ENCODE data around the gene TMPRSS13.
A peak's percentile ranks its signal among the peaks of the same experiment; 100 is the strongest.
"Not testable (repeated sequence)": the region's sequence is repeated elsewhere in the genome, so short reads cannot be mapped to it uniquely, and the experiment has no call there.

TMPRSS13 gene

DNA sequence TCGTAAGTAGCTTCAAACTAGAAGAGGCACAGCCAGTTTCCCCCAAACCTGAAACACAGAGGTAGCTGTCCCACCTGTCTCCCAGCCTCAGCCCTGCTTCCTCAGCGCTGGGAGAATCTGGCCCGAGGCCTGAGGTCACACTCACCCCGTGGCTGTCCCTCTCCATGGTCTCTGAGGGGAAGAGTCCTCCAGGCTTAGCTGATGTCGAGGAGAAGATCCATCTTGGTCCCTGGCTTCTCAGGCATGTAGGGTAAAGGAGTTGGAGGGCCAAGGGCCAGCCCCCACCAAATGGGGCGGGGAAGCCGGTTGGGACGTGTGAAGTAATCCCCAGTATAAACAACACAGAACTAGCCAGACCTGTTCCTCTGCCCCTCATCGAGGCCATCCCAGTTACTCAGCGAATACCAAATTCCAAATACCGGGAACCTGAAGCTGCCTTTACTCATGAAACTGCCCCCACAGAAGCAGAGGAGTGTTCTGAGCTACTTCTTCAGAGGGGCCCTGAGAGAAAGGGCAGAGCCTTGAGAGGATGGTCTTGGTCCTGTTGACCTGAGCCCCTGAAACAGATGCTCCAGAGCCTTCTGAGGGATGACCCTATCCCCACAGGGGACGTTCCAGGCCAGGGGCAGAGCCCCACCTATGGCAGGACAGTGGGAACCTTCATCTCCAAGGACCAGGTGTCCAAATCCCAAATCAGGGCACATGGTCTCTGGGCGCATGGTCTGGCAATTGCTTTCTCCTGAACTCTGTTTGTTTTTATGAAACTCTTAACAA lies at the start of gene TMPRSS13:
TSS of gene TMPRSS13 (minus strand) at position 261 of the 774 bp plus-strand sequence. CDS start at position 166, 95 bp downstream.
- DNase-seq (no peak), ATAC-seq (no peak)
- H3K4me3 Mint-ChIP-seq = peak within 1 kb of the TSS; percentile 46

DNA sequence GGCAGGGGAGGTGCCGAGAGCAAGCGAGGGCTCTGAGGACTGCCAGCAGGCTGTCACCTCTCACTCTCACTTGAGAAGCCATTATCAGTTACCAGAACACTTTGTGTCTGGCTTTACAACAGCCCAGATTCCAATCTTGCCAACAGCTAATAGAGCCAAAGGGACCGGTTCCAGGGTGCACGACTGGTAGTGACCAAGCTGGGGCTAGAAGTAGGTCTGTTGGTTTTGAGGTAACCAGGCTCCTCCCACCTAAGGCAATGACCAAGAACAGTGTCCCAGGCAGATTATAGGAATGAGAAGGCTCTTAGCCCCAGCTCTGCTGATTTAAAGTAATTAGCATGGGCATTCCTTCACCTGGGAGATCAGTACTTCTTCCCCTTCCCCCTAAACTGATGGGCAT lies 49.8 kb upstream of the TMPRSS13 start:
- Mint-ChIP-seq H3K27ac (peak overlapping the region; percentile 89), H3K4me3 (peak overlapping the region; percentile 16), H3K9me3 (no peaks in the 10 kb centered on the region), H3K36me3 (ENCODE audit: low read depth) (peaks cover 14% of the 10 kb centered on the region), H3K27me3 (no peaks in the 10 kb centered on the region), H3K4me1 (peaks cover 90% of the 10 kb centered on the region)
- DNase-seq (no peak), ATAC-seq (no peak)

More for the DNA sequence above, at the start of gene TMPRSS13:
- peaks cover 64% of the 10 kb centered on the region for H3K4me1 Mint-ChIP-seq
- peak within 1 kb of the TSS; percentile 99 for H3K27ac Mint-ChIP-seq
- H3K27me3 Mint-ChIP-seq = no peaks in the 10 kb centered on the region
- H3K9me3 Mint-ChIP-seq = no peaks in the 10 kb centered on the region
- H3K36me3 Mint-ChIP-seq (ENCODE audit: low read depth) = no peaks in the 10 kb centered on the region

DNA sequence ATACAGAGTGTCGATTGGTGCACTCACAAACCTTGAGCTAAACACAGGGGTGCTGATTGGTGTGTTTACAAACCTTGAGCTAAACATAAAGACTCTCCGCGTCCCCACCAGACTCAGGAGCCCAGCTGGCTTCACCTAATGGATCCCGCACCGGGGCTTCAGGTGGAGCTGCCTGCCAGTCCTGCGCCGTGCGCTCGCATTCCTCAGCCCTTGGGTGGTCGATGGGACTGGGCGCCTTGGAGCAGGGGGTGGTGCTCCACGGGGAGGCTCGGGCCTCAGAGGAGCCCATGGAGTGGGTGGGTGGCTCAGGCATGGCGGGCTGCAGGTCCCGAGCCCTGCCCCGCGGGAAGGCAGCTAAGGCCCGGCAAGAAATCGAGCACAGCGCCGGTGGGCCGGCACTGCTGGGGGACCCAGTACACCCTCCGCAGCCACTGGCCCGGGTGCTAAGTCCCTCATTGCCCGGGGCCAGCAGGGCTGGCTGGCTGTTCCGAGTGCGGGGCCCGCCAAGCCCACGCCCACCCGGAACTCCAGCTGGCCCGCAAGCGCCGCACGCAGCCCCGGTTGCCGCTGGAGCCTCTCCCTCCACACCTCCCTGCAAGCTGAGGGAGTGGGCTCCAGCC lies 49.2 kb upstream of the TMPRSS13 start:
- H3K27me3 Mint-ChIP-seq, H3K4me3 Mint-ChIP-seq, DNase-seq, H3K27ac Mint-ChIP-seq, ATAC-seq, H3K9me3 Mint-ChIP-seq: not testable (repeated sequence)
- H3K4me1 Mint-ChIP-seq = peaks cover 89% of the 10 kb centered on the region
- peaks cover 14% of the 10 kb centered on the region for H3K36me3 Mint-ChIP-seq (ENCODE audit: low read depth)

DNA sequence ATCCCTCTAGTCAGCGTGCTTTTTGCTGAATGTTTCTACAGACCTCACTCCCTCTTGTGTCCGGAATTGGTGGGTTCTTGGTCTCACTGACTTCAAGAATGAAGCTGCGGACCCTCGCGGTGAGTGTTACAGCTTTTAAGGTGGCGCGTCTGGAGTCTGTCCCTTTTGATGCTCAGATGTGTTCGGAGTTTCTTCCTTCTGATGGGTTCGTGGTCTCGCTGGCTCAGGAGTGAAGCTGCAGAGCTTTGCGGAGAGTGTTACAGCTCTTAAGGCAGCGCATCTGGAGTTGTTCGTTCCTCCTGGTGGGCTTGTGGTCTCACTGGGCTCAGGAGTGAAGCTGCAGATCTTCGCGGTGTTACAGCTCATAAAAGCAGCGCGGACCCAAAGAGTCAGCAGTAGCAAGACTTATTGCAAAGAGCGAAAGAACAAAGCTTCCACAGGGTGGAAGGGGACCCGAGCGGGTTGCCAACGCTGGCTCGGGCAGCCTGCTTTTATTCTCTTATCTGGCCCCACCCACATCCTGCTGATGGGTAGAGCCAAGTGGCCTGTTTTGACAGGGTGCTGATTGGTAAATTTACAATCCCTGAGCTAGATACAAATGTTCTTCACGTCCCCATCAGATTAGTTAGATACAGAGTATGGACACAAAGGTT lies 48.5 kb upstream of the TMPRSS13 start:
- H3K4me1 Mint-ChIP-seq = peaks cover 89% of the 10 kb centered on the region
- peak overlapping the region; percentile 89 for H3K27ac Mint-ChIP-seq
- not testable (repeated sequence) for DNase-seq, H3K27me3 Mint-ChIP-seq, ATAC-seq, H3K9me3 Mint-ChIP-seq
- peaks cover 14% of the 10 kb centered on the region for H3K36me3 Mint-ChIP-seq (ENCODE audit: low read depth)
- peak overlapping the region; percentile 73 for H3K4me3 Mint-ChIP-seq

DNA sequence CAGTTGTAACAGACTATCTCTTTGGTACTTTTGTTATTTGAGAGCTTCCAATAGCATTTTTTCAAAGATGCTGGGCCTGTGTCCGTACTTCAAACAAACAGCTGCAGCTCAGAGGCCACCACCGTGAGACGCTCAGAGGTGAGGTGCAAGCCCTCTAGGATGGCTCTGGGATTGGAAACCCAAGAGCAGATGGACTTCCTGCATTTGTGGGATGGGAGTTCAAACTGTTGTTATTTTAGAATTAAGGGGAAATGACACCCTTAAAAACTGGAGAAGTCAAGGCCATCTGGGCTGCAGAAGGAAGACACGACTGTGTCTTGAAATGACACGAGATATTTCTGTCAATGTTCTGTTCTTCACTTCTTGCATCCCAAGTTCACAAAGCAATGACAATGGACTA lies 47.8 kb upstream of the TMPRSS13 start:
- Mint-ChIP-seq H3K4me1 (peaks cover 90% of the 10 kb centered on the region), H3K9me3 (no peaks in the 10 kb centered on the region)

DNA sequence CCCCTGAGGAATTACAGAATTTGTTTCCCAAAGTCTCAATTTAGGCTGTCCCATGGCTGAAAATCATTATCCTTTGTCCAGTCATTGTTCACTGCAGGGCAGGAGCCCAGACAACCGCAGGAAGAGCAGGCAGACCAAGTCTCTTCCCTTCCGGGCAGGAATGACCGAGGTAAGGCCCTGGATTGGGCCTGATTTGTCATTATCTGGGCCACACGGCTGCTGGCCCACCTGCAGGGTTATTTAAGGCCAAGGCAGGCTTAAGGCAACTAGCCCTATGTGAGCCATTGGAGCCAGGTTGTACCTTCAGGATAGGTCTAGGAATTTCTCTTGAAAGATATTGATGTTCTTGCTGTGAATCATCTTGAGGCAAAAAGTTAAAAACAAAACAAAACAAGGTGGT lies 47.2 kb upstream of the TMPRSS13 start:
- H3K36me3 Mint-ChIP-seq (ENCODE audit: low read depth) = peaks cover 14% of the 10 kb centered on the region
- DNase-seq (no peak), ATAC-seq (no peak)
- no peak overlapping the region for H3K27ac Mint-ChIP-seq
- H3K9me3 Mint-ChIP-seq = no peaks in the 10 kb centered on the region
- no peaks in the 10 kb centered on the region for H3K27me3 Mint-ChIP-seq
- peaks cover 90% of the 10 kb centered on the region for H3K4me1 Mint-ChIP-seq
- H3K4me3 Mint-ChIP-seq = no peak overlapping the region

More for the DNA sequence above, 47.8 kb upstream of the TMPRSS13 start:
- ATAC-seq (no peak), DNase-seq (no peak)
- no peak overlapping the region for H3K27ac Mint-ChIP-seq
- no peaks in the 10 kb centered on the region for H3K27me3 Mint-ChIP-seq
- peak overlapping the region; percentile 73 for H3K4me3 Mint-ChIP-seq
- peaks cover 14% of the 10 kb centered on the region for H3K36me3 Mint-ChIP-seq (ENCODE audit: low read depth)

DNA sequence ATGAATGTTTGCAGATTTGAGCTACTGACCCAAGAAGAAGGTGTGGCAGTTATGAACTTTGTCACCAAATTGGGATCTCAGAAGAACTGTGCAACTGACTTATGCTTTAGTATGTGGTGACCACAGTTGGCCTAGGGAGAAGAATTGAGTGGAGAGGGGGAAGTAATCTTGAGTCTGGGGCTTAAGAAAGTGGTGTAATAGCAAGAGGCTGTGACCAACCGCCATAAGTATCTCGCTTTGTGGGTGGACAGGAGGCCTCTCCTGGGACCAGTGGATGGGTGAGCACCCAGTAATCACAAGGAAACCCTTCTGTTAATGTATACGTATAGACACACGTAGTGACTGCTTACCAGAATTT lies 44.3 kb upstream of the TMPRSS13 start:
- Mint-ChIP-seq H3K27ac (peak overlapping the region; percentile 10), H3K9me3 (no peaks in the 10 kb centered on the region), H3K4me1 (peaks cover 93% of the 10 kb centered on the region), H3K27me3 (no peaks in the 10 kb centered on the region), H3K36me3 (ENCODE audit: low read depth) (peaks cover 14% of the 10 kb centered on the region), H3K4me3 (no peak overlapping the region)
- DNase-seq (no peak), ATAC-seq (no peak)

DNA sequence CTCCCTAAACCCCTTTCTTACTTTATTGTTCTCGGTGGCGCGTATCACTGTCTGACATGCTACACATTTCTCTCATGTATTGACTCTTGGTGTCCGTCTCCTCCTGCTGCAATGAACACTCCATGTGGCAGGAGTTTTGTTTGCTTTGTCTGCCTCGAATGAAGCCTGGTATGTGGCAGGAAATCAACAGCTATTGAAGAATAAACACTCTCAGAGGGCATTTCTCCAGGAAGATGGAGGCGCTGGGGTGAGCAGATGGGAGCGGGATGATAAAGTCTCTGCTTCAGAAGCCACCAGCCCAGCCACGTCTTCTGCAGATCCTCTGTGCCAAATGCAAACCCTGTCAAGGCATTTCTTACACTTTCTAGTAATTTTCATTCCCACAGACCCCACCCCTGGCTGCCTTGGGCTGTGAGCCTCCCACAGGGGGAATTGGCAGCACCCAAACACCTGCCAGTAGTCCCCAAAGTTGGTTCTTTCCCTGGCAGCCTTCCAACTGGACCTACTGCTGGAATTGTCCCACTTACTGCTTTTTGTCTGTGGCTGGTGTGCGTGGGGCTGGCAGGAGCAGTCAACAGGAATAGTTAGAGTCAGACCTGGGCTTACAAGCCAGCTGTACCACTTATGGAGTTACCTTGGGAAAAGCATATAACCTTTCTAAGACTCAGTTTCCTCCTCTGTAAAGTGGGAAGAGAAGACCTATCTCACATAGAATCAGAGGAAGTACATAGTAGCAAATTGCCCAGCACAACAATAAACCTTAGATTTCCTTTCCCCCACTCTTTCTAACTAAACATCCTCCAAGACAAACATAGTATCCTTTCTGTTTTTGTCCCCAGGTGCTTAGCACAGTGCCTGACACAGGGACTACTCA lies 43.7 kb upstream of the TMPRSS13 start:
- Mint-ChIP-seq H3K4me1 (peaks cover 88% of the 10 kb centered on the region), H3K27ac (peak overlapping the region; percentile 10), H3K4me3 (no peak overlapping the region), H3K36me3 (ENCODE audit: low read depth) (peaks cover 12% of the 10 kb centered on the region), H3K9me3 (no peaks in the 10 kb centered on the region), H3K27me3 (no peaks in the 10 kb centered on the region)
- ATAC-seq (no peak), DNase-seq (no peak)

DNA sequence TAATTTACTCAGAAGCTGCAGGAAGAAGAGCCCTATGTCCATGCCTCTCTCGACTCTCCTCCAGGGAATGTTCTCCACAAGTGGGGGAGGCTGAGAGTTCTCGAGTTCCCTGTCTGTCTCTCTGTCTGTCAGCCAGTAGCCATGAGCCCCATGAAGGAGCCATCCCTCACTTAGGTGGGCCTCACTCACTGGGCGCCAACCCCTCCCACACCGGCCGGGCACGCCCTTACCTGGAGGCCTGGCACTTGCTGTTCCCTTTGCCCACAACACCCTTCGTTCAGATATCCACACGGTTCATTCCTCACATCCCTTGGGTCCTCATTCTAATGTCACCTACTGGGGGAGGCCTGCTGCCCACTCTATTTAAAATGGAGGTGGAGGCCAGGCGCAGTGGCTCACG lies 42.8 kb upstream of the TMPRSS13 start:
- no peaks in the 10 kb centered on the region for H3K27me3 Mint-ChIP-seq
- peaks cover 5% of the 10 kb centered on the region for H3K36me3 Mint-ChIP-seq (ENCODE audit: low read depth)
- peaks cover 80% of the 10 kb centered on the region for H3K4me1 Mint-ChIP-seq
- H3K9me3 Mint-ChIP-seq = no peaks in the 10 kb centered on the region
- no peak for ATAC-seq
- no peak overlapping the region for H3K27ac Mint-ChIP-seq
- H3K4me3 Mint-ChIP-seq = no peak overlapping the region
- no peak for DNase-seq

DNA sequence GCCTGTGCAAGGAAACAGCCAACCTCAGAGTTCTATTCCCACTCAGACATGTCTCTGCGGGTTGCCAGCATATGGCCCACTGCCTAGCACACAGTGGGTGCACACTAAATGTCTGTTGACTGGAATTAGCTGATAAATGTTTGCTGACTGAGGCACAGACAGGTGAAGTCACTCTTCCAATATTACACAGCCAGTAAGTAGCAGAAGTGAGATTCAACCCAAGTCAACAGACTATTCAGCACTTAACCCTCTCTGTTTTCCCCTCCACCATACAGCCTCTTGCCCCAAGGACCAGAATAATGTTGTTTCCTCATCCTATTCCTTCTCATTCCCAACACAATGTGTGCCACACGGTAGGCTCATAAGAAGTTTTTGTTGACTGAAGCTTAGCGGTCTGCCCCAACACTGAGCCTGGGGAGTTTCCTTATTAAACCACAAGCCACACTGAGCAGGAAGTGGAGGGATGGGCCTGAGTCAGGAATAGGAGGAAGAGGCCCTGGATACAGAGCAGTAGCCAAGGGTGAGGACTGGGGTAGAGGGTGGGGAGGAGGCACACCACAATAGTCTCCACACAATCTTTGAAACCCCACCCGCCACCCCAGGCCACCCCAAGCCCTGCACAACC lies 41.3 kb upstream of the TMPRSS13 start:
- Mint-ChIP-seq H3K4me3 (peak overlapping the region; percentile 39), H3K27ac (peak overlapping the region; percentile 56), H3K4me1 (peaks cover 65% of the 10 kb centered on the region), H3K27me3 (no peaks in the 10 kb centered on the region), H3K36me3 (ENCODE audit: low read depth) (peaks cover 3% of the 10 kb centered on the region), H3K9me3 (no peaks in the 10 kb centered on the region)
- peak; percentile 66 for ATAC-seq
- no peak for DNase-seq

DNA sequence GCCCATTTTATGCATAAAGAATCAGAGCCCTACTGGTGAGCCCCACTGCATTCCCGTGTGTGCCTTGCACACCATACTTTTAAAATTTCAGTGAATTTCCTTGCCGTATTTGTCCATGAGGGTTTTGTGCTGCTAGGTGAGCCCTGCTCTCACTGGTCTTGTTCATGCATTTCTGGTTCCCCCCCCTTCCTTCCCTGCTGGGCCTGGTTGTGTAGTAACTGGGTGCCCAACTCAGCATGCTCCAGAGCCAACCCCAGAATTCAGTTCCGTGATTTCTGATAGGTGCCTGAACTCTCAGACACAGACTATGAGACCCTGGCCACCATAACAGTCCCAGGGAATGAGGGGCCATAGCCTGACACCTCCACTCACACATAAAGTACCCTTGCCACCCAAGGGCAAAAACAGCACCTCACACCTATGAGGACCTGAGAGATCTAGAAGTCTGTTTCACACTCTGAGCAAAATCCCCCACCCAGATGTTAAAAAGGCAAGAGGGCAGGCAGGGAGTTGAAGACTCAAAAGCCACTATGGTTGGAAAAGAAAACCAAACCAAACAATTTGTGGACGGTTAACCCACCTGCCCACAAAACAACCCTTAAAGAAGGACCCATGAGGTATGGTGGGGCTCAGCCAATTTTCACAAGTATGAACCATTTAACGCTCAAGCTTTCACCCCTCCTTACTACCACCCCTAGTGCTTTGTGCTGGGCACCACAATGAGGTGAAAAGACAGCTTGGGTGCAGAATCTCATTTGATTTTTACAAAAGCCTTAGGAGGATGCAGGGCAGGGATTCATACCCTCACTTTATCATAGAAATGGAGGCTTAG lies 40.2 kb upstream of the TMPRSS13 start:
- DNase-seq (no peak), ATAC-seq (peak; percentile 23)
- Mint-ChIP-seq H3K9me3 (no peaks in the 10 kb centered on the region), H3K4me1 (peaks cover 53% of the 10 kb centered on the region), H3K4me3 (no peak overlapping the region), H3K27ac (peak overlapping the region; percentile 31), H3K36me3 (ENCODE audit: low read depth) (peaks cover 2% of the 10 kb centered on the region), H3K27me3 (no peaks in the 10 kb centered on the region)

DNA sequence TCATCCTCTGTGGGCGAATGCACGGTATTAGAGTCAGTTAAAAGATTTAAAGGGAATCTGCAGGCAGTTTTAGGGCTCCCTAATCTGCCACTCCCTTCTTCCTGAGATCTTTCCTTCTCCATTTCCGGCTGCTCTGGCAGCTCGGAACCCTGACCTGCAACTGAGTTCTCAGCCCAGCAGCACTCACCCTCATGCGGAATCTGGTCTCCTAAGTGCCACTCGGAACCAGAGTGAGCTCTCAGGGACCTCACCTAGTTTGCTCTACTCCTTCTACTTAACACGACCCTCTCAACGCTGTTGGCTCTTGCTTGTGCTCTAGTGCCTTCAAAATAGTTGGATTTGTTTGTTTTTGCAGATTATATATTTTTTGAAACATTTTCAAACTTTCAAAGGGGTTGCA lies 37.7 kb upstream of the TMPRSS13 start:
- DNase-seq (no peak), ATAC-seq (no peak)
- Mint-ChIP-seq H3K36me3 (ENCODE audit: low read depth) (no peaks in the 10 kb centered on the region), H3K4me3 (no peak overlapping the region), H3K4me1 (peaks cover 35% of the 10 kb centered on the region), H3K9me3 (no peaks in the 10 kb centered on the region), H3K27ac (no peak overlapping the region), H3K27me3 (no peaks in the 10 kb centered on the region)

DNA sequence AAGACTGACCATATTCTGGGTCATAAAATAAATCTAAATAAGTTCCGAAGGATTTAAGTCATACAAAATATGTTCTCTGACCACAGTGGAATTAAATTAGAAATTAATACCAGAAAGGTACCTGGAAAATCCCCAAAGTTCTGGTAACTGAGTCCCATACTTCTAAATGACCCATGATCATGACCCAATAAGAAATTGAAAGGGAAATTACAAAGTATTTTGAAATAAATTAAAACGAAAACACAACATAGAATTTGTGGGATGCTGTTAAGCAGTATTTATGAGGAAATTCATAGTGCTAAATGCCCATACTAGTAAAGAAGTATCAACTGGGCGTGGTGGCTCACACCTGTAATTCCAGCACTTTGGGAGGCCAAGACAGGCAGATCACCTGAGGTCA lies 33.6 kb upstream of the TMPRSS13 start:
- ATAC-seq (no peak), DNase-seq (no peak)
- Mint-ChIP-seq H3K9me3 (peaks cover 15% of the 10 kb centered on the region), H3K4me3 (no peak overlapping the region), H3K4me1 (peaks cover 26% of the 10 kb centered on the region), H3K27me3 (no peaks in the 10 kb centered on the region), H3K36me3 (ENCODE audit: low read depth) (peaks cover 11% of the 10 kb centered on the region), H3K27ac (no peak overlapping the region)
